Activated T-cell treated with anti-CD3 and anti-CD28 coated beads for 48 hours (primary cell): Measurements from ENCODE around the gene SUPV3L1.
"Not testable (repeated sequence)": the region's sequence is repeated elsewhere in the genome, so short reads cannot be mapped to it uniquely, and the experiment has no call there.

Experiments
- DNase-seq: peaks from one replicate; pipeline ENCODE4 v3.0.0-alpha.2; 2020; ENCODE audit warnings: low read depth

Gene SUPV3L1

DNA sequence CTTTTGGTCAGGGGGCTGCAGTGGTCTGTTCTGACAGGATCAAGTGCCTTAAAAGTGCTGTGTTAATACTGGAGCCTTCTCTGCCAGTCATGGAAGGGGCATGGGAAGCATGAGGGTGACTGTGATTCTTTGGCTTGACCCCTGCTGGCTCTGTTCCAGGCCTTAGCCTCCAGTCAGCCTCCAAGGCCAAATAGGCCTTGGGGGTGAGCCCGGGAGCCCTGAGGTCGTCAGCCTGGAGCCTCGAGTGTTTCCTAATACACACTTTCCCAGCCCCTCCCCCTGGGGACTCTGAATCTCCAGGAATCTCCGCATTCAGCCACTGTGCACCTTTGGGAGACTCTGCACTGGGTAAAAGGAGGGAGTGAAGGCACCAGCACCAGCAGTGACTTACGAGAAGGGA is 50.1 kb downstream of the SUPV3L1 start:
- no peak for DNase-seq

DNA sequence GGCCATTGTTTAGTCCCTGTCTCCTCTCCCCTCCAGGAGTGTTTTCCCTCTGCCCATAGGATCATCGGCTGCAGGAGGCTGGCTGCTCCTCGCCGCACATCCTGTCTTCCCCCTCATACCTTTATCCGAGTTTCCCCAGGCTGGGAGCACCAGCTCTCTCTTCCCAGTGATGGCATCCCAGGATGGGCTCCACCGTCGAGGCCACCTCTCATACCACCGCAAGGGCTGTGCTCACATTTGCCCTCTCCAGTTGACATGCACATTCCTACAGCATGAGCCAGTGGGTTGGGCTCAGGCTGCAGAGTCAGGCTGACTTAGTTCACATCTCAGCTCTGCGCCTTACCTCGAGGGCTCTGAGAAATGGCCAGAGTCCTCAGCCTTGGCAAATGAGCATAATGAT is 52.2 kb downstream of the SUPV3L1 start:
- no peak for DNase-seq

GRCh38 chr10:69232736-69233480 is 52.9 kb downstream of the SUPV3L1 start:
- no peak for DNase-seq

- no peak for DNase-seq
Observed at GRCh38 chr10:69234447-69234846, 54.4 kb downstream of the SUPV3L1 start.

DNA sequence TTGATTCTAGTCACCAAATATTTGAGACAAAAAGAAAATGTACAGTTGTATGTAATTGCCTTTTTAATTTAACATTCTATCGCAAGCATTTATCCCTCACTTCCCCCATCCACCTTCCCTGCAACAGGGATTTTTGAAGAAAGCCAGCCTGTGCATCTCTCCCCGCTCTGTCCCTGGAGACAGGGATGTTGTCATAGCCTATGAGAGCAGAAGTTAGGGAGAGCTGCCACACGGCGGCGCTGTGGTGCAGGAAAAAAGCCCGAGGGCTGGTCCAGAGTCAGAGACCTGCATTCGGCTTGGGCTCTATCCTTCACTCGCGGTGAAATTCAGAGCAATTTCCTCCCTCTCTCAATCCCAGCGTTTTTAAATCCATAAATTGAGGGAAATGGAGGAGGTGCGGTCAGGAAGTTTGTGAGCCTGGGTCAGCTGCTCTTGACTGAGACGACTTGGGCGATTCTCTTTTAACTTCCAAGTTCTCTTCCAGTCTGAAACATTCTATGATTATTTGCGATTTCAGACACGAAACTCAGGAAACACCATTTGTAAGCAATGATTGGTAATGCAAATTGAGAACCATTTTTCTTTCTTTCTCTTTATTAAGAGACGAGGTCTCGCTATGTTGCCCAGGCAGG is 57.6 kb downstream of the SUPV3L1 start:
- DNase-seq, result peak; percentile 82

- DNase-seq, result no peak
Observed at GRCh38 chr10:69239136-69239535, 59.1 kb downstream of the SUPV3L1 start.

- no peak for DNase-seq
Observed at GRCh38 chr10:69239816-69240434, 59.9 kb downstream of the SUPV3L1 start.

DNA sequence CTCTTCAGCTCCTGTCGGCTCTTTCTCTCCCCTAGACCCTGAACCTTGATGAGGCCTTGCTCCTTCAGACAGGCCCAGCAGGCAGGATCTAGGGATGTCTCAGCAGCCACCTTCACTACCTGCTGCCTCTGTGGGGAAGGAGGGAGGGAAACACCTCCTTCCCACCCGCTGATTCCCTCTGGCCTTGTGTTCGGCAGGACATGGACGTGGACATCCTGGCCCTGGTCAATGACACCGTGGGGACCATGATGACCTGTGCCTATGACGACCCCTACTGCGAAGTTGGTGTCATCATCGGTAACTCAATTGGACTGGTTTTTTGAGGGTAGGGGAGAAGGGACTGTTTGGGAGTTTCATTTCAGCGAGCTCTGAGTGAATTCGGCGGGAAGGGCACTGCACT is 60.4 kb downstream of the SUPV3L1 start:
- DNase-seq, result no peak

- no peak for DNase-seq
Observed at GRCh38 chr10:69241575-69241974, 61.5 kb downstream of the SUPV3L1 start.

GRCh38 chr10:69242040-69242851 is 62.2 kb downstream of the SUPV3L1 start:
- no peak for DNase-seq

DNA sequence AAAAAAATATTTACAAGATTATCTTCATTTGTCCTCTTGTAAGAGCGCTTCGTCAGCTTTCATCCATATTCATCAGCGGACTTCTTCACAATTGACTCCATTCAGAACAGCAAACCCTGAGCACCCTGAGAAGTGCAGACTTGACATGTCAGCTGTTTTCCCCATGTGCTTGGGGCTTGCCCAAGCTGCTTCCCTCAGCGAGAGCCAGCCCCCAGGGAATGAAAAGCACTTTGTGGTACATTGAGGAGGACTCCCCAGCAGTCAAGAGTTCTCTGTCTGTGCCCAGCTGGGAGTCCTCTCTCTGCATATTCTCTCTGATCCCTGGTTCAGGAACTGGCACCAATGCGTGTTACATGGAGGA is 62.8 kb downstream of the SUPV3L1 start:
- DNase-seq, result no peak

GRCh38 chr10:69243817-69244216 is 63.8 kb downstream of the SUPV3L1 start:
- DNase-seq, result no peak

DNA sequence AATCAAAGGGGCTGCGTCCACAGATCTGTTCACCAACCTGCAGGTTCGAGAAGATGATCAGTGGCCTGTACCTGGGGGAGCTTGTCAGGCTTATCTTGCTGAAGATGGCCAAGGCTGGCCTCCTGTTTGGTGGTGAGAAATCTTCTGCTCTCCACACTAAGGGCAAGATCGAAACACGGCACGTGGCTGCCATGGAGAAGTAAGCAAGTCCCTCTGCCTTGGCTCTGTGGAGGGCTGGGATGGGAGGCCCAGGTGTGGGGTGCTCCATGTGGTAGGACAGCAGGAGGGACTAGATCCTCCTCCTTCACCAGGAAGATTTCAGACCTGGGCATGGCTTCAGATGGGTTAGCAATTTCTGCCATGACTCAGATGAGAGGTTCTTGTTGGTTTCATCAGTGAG is 66.0 kb downstream of the SUPV3L1 start:
- no peak for DNase-seq

DNA sequence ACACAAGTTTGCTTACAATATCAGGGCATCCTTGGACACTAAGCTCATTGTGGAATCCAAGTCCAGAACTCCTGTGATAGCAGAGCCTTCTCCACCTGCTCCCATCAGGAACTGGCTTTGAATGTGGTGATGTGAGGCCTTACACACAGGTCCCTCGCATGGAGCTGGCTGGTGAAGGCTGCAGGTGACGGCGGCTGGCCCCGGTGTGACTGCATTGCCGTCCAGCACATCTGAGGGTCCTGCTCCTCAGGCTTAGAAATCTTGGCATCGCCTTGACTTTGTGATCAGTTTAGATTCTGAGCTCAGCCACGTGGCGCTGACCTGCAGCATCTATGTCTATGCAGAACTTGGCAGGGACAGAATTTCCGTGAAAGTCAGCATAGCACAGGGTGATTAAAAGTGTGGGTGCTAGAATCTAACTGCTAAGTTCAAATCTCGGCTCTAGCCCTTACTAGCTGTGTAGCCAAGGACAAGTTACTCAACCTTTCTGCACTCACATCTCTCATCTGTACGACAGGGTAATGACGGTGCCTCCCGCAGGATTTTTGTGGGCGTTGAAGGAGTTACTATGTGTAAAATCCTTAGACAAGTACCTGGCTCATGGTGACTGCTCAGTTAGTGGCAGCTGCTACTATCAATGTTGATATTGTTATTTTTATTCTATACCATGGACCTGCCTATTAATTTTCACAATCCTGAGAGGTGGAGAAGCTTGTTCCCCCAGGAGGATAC is 66.7 kb downstream of the SUPV3L1 start:
- no peak for DNase-seq

- DNase-seq, result no peak
Observed at GRCh38 chr10:69247313-69247710, 67.3 kb downstream of the SUPV3L1 start.

DNA sequence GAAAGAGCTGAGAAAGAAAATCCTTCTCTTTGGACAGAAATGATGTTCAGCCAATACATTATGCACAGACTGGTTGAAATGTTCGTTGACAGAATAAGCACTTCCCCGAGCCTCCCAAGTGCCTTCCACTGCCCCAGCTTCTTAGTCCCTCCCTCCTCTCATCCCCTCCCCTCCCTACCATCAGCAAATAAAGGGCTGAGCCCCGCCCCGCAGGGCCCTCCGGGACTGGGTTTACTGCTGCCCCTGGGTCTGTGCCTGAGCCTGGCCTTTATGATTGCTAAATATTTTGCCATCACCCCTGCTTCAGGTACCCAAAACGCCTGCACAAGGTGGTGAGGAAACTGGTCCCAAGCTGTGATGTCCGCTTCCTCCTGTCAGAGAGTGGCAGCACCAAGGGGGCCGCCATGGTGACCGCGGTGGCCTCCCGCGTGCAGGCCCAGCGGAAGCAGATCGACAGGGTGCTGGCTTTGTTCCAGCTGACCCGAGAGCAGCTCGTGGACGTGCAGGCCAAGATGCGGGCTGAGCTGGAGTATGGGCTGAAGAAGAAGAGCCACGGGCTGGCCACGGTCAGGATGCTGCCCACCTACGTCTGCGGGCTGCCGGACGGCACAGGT is 68.2 kb downstream of the SUPV3L1 start:
- no peak for DNase-seq

DNA sequence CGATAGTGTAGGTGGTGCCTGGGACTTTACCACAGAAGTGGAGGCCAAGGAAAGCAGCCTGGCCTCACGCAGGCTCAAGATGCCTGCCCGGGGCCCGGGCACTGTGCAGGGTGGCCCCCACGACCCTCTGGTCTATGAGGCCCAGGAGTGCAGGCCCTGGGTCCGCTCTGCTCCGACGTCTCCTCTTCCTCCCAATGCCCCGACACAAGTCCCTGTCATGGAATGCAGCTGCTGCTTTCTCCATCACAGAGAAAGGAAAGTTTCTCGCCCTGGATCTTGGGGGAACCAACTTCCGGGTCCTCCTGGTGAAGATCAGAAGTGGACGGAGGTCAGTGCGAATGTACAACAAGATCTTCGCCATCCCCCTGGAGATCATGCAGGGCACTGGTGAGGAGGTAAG is 70.0 kb downstream of the SUPV3L1 start:
- no peak for DNase-seq

DNA sequence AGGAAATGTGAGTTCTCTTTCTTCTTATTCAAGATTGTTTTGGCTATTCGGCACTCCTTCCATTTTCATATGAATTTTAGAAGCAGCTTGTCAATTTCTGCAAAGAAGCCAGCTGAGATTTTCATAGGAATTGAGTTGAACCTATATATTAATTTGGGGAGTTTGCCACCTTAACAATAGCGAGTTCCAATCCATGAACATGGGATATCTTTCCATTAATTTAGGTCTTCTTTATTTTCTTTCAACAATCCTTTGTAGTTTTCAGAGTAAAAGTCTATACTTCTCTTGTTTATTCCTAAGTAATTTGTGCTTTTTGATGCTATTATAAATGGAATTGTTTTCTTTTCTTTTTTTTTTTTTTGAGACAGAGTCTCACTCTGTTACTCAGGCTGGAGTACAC is 71.4 kb downstream of the SUPV3L1 start:
- DNase-seq, result not testable (repeated sequence)

DNA sequence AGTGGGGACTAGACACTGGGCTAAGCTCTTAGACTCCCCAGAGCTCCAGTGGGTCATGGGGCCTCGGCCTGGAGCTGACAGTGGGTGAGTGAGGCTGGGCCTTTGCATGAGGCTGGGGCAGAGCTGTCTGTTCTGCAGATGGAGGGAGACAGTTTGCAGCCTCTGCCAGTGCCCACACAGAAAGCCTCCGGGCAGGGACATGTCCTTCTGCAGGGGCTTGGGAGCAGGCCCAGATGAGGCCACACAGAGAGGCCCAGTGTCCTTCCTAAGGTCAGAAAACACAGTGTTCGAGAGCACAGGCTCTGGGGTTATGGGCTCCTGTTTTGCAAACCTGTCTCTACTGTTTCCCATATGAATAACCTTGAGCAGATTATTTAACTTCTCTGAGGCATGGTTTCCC is 73.1 kb downstream of the SUPV3L1 start:
- DNase-seq, result no peak

- DNase-seq, result no peak
Observed at GRCh38 chr10:69254877-69255276, 74.8 kb downstream of the SUPV3L1 start.
